ENCODE measurements around the gene ZNF638. TPM values are rescaled to one million over a fixed set of nuclear protein-coding genes. Genes with fewer than 3 reads are reported as not detected.

Gene ZNF638
- total RNA-seq, 2 experiments from 2014 or later, result 81.1 to 86.0 TPM

DNA sequence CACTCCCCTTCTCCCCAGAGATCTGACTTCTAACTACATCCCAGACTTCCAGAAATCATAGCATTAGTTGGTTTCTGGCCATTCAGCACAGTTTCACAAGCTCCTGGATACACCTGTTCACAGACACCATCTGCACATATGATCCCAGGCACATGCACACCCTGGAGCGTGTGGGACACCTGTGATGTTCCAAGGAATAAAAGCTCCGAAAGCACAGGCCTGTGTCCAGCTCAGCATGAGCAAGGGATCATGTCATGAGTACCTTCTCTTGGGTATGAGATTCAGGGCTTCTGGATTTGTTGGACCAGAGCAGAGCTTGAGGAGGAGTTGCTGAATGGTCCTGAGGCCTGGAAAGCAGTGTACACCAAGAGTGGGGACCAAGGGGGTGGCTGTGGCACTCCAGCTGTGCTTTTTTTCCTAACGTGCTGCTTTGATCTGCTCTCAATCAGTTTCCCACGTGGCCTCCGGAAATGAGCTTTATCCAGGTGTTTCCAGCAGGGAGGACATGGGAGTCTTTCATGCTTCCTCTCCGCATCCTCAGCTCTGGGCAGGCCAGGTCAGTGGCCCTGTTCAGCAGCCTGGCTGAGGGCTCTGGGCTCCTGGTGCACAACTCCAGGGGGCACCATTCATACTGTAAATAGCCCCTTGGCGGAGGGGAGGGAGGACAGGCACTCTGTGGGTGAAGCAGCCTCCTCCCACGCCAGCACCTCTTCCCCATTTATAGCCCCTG, 123.6 kb downstream of the ZNF638 start:
- no peak for ATAC-seq
- Mint-ChIP-seq H3K36me3 (ENCODE audit: low read depth) (no peaks in the 10 kb centered on the region), H3K4me3 (no peak overlapping the region), H3K9me3 (no peaks in the 10 kb centered on the region), H3K27ac (no peak overlapping the region), H3K4me1 (ENCODE audit: low read depth) (peaks cover 11% of the 10 kb centered on the region), H3K27me3 (peaks cover 25% of the 10 kb centered on the region)
- TF ChIP-seq, protein P1, sequence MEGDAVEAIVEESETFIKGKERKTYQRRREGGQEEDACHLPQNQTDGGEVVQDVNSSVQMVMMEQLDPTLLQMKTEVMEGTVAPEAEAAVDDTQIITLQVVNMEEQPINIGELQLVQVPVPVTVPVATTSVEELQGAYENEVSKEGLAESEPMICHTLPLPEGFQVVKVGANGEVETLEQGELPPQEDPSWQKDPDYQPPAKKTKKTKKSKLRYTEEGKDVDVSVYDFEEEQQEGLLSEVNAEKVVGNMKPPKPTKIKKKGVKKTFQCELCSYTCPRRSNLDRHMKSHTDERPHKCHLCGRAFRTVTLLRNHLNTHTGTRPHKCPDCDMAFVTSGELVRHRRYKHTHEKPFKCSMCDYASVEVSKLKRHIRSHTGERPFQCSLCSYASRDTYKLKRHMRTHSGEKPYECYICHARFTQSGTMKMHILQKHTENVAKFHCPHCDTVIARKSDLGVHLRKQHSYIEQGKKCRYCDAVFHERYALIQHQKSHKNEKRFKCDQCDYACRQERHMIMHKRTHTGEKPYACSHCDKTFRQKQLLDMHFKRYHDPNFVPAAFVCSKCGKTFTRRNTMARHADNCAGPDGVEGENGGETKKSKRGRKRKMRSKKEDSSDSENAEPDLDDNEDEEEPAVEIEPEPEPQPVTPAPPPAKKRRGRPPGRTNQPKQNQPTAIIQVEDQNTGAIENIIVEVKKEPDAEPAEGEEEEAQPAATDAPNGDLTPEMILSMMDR (IDR thresholded peaks at IDR 0.05), result no peak
- POLR2A ChIA-PET, result interaction anchor here (0.6 to 0.9 kb wide), 2 partner anchors 37 to 325 kb away, joined by 3 read pairs; partner anchors contain the start of gene MCEE
- CTCF ChIA-PET, result interaction anchor here (2.4 kb wide), 1 partner anchor 155 kb away, joined by 6 read pairs; no protein-coding TSS in a partner anchor
- no peak for DNase-seq
- intact Hi-C loops (cut with micrococcal nuclease), result no loop called here

DNA sequence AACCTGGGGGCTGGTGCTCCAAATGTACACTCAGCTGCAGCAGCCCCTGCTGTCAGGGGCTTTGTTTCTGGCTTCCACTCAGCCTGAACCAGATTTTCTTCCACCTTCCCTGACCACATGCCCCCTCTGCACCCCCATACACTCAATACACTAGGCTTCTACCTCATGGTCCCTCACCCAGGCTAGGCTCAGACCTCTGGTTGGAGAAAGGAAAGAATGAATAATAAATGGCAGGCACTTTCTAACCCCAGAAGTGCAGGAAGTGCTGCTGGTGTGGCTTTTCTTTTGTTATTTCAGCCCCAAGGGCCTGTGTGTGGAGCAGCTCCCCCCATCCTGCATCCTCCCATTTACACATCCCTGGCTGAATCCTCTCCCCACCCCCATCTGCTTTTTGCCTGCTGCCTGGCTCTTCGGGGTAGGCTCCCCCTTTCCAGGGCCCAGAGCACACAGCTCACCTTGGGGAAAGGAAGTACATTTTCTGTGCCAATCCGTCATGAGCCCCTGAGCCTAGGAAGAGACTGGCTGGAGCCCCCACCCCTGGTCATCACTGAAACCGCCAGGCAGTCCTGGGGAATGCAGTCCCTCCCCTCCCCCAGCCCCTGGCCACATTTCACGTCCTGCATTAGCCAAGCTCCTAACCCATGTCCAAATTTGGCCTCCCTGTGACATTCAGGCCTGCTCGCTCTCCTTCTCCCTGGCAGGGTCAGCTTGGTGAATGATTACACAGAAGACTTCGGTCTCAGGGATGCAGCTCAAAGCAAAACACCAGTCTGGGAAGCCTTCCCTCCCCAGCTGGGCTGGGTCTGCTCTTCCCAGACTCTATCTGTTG, 124.4 kb downstream of the ZNF638 start:
- ChIA-PET CTCF (interaction anchor here (2.0 to 2.4 kb wide), 2 partner anchors 11 to 156 kb away, joined by 6 read pairs; no protein-coding TSS in a partner anchor), POLR2A (interaction anchor here (0.6 kb wide), 2 partner anchors 17 to 326 kb away, joined by 3 read pairs; partner anchors contain the start of gene MCEE)
- no peak for ATAC-seq
- intact Hi-C loops (cut with micrococcal nuclease), result no loop called here
- peaks cover 25% of the 10 kb centered on the region for H3K27me3 Mint-ChIP-seq
- H3K4me3 Mint-ChIP-seq, result no peak overlapping the region
- H3K27ac Mint-ChIP-seq, result no peak overlapping the region
- TF ChIP-seq, protein P1 (IDR thresholded peaks at IDR 0.05), result no peak
- H3K36me3 Mint-ChIP-seq (ENCODE audit: low read depth), result no peaks in the 10 kb centered on the region
- peaks cover 11% of the 10 kb centered on the region for H3K4me1 Mint-ChIP-seq (ENCODE audit: low read depth)
- H3K9me3 Mint-ChIP-seq, result no peaks in the 10 kb centered on the region
- no peak for DNase-seq

DNA sequence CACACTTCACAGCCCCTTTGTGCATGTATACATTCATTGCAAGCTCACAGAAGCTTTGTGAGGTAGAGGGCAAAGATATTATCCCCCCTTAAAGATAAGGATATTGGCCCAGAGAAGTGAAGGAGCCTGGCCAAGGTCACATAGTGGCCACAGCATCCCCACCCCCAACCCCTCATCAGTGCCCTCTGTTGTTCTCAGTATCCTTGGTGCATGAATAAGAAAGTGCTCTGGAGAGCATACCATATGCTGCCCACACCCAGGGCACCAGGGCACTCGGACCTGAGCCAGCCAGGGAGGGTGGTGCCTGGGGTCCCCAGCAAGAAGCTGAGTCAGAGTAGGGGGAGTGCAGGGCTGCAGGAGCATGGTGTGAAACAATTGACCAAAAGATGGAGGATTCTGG, 125.0 kb downstream of the ZNF638 start:
- Mint-ChIP-seq H3K36me3 (ENCODE audit: low read depth) (no peaks in the 10 kb centered on the region), H3K27ac (no peak overlapping the region), H3K9me3 (no peaks in the 10 kb centered on the region), H3K4me3 (no peak overlapping the region), H3K4me1 (ENCODE audit: low read depth) (peaks cover 11% of the 10 kb centered on the region), H3K27me3 (peaks cover 25% of the 10 kb centered on the region)
- DNase-seq (no peak), ATAC-seq (no peak)
- intact Hi-C loops (cut with micrococcal nuclease), result no loop called here
- TF ChIP-seq, protein P1 (IDR thresholded peaks at IDR 0.05), result no peak
- CTCF ChIA-PET, result interaction anchor here (2.0 kb wide), 1 partner anchor 10 kb away, joined by 6 read pairs; no protein-coding TSS in a partner anchor
- POLR2A ChIA-PET, result interaction anchor here (0.6 to 0.7 kb wide), 2 partner anchors 10 to 18 kb away, joined by 3 read pairs; no protein-coding TSS in a partner anchor

DNA sequence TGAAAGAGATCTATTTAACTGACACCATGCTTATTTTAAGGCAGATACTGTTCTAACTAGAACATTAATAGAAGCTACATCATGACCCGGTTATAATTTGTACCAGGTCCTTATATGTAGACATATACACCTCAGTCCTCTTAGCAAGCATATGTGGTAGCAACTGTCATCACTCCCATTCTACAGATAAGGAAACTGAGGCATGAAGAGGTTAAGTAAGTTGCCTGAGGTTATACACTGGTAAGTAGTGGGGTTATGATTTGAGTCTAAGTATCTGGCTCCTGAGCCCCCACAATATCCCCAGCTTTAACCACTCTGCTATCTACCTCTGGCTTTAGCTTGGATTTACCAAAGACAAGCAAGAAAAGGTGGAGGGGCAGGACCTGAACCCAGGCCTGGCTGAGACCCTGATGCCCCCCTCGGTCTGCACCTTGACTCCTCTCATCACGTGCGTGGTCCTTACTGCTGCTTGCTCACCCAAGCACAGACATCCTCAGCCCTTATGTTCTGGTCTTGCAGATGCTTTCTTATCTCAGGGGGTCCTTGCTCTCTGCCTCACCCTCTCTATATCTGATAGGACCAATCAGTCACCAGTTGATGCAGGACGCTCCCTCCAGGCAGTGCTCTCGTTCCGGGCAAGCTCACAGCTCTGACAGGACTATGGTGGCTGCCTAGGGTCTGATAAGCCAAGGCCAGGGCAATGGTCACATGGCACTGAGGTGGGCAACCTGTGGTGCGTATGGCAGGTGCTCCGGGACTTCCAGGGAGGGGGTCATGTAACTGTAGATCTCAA, 125.7 kb downstream of the ZNF638 start:
- H3K9me3 Mint-ChIP-seq, result no peaks in the 10 kb centered on the region
- TF ChIP-seq, protein P1 (IDR thresholded peaks at IDR 0.05), result no peak
- POLR2A ChIA-PET, result interaction anchor here (0.7 kb wide), 1 partner anchor 9 kb away, joined by 3 read pairs; no protein-coding TSS in a partner anchor
- ATAC-seq (no peak), DNase-seq (no peak)
- no peak overlapping the region for H3K27ac Mint-ChIP-seq
- H3K27me3 Mint-ChIP-seq, result peaks cover 21% of the 10 kb centered on the region
- CTCF ChIA-PET, result interaction anchor here (2.0 kb wide), 1 partner anchor 10 kb away, joined by 6 read pairs; no protein-coding TSS in a partner anchor
- intact Hi-C loops (cut with micrococcal nuclease), result no loop called here
- H3K36me3 Mint-ChIP-seq (ENCODE audit: low read depth), result no peaks in the 10 kb centered on the region
- no peak overlapping the region for H3K4me3 Mint-ChIP-seq
- peaks cover 9% of the 10 kb centered on the region for H3K4me1 Mint-ChIP-seq (ENCODE audit: low read depth)

Data from activated CD8-positive, alpha-beta T cell treated with anti-CD3 and anti-CD28 coated beads for 36 hours (primary cell).